GM19468 (cell line): ENCODE measurements around the gene CLMN.

Experiments used
- ATAC-seq: cut with Tn5 transposase; IDR thresholded peaks from one replicate; pipeline ENCODE4 v1.9.1; 2021; ENCODE audit warnings: mild to moderate bottlenecking, moderate library complexity, moderate number of reproducible peaks; ENCODE audit not compliant: unreplicated experiment; ENCODE audit errors: extremely low read depth

Gene CLMN

GRCh38 chr14:95323917-95324316, 4.2 kb upstream of the CLMN start:
- no peak for ATAC-seq

- no peak for ATAC-seq
Measured at GRCh38 chr14:95323361-95323760, 3.7 kb upstream of the CLMN start.

- no peak for ATAC-seq
Measured at GRCh38 chr14:95322651-95323050, 2.9 kb upstream of the CLMN start.

- ATAC-seq, result no peak
Measured at GRCh38 chr14:95321693-95322455, 2.2 kb upstream of the CLMN start.

- ATAC-seq, result no peak
Measured at GRCh38 chr14:95320955-95321600, 1.4 kb upstream of the CLMN start.

DNA sequence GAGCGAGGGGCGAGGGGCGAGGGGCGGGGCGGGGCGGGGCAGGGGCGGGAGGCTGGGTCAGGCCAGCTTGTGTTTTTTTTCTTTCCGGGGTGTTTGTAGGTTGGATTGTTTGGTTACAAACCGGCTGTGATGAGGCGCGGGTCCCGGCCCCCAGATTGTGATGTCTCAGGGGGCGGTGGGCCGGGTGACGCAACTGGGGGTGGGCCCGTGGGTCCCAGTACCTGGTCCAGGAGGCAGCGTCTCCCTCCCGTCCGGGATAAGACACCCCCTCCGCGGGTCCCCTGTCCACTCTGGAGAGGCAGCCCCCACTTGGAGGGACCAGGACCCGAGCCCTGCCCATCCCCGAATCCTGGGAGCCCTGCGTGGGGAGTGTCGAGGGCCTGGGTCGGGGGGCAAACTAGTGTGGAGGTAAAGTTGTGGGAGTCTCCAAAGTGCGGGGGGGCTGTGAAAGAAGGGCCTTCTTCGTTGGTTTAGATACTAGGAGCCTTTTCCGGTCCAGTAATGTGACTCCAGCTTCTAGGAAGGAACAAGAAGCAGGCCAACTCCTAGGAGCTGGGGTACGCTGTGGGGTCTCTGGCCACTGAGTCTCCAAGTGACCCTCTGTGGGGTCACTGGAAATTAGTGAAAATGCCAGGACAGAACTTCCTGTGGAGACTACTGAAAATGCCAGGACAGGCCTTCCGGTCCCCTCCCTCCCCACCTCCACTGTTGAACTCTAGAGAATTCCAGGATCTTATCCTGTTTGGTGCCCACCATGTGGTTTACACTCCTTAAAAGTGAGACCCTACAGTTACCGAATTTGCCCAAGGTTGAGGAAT, 579 bp upstream of the CLMN start:
- ATAC-seq, result no peak

DNA sequence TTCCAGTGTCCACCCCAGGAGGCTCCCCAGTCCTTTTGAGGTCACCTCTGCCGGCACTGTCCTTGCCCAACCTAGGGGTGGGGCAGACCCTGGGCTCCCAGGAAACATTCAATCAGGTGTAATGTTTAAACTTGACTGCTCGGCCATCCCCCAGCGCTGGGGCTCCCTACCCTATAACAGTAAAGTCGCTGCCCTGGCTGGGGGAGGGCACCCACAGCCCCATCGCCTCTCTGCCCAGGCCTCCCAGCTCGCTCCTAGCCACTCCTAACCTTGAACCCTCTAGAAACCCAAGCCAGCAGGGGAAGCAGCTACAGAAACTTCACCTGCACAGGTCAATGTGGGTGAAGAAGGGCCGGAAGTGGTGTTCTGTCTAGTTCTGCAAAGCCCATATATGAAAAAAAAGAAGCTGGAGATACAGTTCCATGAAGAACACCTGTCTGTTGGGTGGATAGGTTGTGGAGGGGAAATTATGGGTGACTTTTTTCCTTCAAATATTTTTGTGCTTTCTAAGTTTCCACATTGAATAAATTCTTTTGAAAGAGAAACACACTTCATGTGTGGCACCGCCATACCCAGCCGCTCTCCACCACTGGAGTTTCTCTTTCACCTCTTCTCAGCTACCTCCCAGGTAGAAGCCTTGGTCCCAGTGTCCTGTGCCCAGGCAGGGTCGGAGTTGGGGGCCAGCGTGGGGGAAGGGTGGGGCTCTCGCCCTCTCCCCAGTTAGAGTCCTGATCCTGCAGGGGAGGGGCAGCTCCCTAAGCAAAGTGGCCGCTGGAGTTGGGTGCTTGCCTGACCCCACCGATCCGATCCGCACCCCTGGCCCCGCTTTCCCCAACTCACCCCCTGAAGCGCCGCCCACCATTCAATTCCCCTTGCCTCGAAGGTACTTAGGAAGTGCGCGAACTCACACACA, 1.1 kb downstream of the CLMN start:
- ATAC-seq, result no peak

GRCh38 chr14:95317817-95318343, 1.8 kb downstream of the CLMN start:
- ATAC-seq, result no peak

GRCh38 chr14:95316821-95317220, 2.9 kb downstream of the CLMN start:
- no peak for ATAC-seq

DNA sequence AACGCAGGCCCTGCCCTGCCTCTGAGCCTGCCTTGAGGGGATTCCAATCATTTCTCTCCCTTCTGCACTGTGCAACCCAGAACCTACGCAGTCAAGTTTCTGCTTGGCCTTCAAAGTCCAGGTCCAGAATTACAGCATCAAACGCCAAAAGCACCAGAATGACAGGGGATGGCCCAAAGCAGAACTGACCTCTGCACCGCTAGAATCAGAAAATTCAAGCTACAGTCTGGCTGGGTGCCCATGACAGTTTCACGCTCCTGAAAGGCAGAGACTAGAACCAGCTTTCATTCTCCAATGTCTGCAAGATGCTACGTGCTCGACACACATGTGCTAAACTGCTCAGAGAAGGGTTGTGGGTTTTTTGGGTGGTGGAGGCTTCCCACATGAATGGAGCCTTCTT, 4.1 kb downstream of the CLMN start:
- ATAC-seq, result no peak

DNA sequence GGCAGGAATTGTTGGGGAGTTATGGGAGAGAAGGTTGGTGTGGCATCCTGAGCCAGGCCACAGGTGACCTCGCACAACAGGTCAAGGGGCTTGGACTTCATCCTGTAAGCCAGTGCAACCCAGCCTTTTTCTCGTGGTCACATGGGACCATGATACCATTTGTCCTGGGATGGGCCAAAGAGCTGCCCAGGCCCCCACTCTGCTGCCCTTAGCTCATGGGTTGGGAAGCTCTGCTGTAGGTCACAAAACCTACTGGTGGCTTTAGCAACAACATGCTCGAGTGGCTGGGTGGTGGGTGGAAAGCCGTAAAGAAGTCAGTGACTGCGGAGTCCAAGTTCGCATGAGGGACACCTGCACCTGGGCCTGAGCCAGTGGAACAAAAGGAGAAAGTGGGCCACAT, 4.6 kb downstream of the CLMN start:
- no peak for ATAC-seq

DNA sequence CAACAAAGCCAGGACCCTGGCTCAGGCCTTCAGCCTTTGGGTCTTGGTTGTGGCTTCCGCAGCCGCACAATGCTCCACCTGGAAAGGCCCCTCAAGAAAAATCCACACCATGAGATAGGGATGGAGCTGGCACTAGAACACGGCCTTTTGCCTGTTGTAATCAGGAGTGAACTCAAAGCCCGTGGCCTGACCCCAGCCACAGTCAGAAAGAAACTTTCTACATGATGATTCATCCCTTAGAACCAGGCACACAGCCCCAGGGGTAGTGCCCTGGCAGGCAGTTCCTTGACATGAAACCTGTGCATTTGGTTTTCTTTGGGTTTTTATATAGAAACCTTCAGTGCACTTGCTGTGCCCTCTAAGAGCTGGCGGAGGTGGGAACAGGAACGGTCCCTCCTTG, 5.1 kb downstream of the CLMN start:
- peak; percentile 67 for ATAC-seq

DNA sequence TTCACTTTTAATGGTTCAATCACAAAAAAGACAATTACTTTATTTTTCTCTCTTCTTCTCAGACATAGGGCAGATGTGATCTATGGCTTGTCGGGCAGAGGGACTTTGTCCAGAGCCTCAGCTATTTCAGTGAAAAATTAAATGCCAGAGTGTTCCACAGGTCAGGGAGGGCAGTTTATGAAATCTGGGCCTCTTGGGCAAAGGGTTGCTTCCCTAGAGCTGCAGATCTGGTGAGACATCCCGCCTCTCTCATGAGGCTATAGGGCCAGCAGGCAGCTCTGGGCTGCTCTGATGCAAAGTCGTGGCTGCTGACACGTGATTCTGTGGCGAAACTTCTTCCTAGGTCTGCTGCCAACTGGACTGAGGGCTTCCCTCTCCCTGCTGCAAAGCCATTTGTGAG, 6.0 kb downstream of the CLMN start:
- no peak for ATAC-seq

DNA sequence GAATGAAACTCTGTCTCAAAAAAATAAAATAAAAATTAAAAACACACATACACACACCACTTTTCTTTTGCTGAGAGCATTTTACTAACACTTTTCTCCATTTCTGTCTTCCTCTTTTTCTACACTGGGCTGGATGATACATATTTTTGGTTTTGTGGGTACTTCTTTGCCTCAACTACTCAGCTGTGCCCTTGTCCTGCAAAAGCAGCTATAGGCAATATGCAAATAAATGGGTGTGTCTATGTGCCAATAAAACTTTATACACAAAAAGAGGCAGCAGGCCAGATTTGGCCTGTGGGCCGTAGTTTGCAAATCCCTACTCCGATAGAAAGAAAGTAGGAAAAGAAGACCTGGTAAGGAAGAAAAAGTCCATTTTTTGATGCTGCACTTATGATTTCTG, 6.5 kb downstream of the CLMN start:
- no peak for ATAC-seq

GRCh38 chr14:95312311-95312710, 7.4 kb downstream of the CLMN start:
- ATAC-seq, result no peak

- ATAC-seq, result no peak
Measured at GRCh38 chr14:95311752-95312151, 8.0 kb downstream of the CLMN start.

- ATAC-seq, result no peak
Measured at GRCh38 chr14:95310635-95311380, 8.9 kb downstream of the CLMN start.

DNA sequence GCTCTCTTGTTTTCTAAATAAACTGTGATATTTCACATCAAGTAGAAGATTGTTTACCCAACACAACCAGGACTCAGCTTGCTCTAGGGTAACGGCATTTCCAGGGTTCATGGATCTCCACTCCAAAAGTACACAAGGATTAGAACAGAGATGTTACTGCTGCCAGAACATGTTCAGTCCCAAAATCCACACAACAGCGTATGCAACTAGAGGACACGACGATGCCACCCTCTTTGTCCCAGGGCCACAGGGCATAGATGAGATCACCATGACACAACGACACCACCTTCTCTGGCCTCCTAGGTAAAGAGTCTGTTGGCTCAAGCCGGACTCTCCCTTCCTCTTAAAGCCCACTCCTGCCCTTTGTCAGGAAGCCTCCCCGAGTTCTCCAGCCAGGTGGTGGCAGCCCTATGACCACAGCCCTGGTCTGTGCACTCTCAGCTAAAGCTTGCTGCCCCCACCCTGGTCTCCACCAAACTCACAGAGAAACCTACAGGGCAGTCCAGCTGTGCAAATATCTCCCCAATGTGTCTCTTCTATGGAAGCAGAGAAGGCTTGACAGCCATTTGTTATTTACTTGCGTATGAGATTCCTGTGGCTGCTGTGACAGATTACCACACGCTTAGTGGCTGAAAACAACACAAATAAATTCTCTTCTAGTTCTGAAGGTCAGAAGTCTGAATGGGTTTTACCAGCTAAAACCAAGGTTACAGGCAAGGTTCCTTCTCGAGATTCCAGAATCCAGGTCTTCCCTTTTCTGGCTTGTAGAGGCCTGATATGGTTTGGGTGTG, 10.3 kb downstream of the CLMN start:
- no peak for ATAC-seq
